Glomerular endothelial cell (primary cell): Measurements from ENCODE around the gene SLC49A4. TPM values are rescaled to one million over a fixed set of nuclear protein-coding genes. Genes with fewer than 3 reads are reported as not detected.

Source experiments
- DNase-seq: peaks from one replicate; pipeline ENCODE4 v3.0.0-alpha.2; 2011; ENCODE audit warnings: low read depth, low spot score; ENCODE audit errors: extremely low read depth
- total RNA-seq: library from RNA; depleted of rRNA; stranded (reverse); fragments of >200 nt; gene quantifications from 2 replicates; pipeline ENCODE4 v1.2.3, GENCODE V29; 2015

SLC49A4 gene
- total RNA-seq, 1 donor from 2014 or later, result 14.4 TPM

DNA sequence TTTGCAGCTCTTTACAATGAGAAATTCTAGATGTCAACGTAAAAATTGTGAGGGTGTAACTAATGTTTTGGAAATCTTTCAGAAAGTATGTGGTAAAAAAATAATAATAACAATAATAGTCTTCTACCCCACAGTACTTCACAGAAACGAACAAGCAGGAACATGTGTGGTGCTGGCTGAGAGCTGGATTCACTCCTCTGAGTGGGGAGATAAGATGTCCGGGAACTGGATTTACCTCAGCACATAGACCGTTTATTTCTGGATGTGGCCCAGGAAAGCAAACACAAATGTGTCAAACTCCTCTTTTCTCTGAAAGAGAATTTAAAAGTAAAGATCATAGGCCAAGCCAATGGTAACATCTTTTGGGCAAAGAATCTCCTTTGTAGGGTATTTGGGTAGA, 103.4 kb downstream of the SLC49A4 start:
- no peak for DNase-seq

- DNase-seq, result no peak
These were observed 107.5 kb downstream of the SLC49A4 start for GRCh38 chr3:122902326-122902725.

- no peak for DNase-seq
These were observed 108.3 kb downstream of the SLC49A4 start for GRCh38 chr3:122903171-122903570.

- no peak for DNase-seq
These were observed 112.6 kb downstream of the SLC49A4 start for GRCh38 chr3:122907471-122907870.

DNA sequence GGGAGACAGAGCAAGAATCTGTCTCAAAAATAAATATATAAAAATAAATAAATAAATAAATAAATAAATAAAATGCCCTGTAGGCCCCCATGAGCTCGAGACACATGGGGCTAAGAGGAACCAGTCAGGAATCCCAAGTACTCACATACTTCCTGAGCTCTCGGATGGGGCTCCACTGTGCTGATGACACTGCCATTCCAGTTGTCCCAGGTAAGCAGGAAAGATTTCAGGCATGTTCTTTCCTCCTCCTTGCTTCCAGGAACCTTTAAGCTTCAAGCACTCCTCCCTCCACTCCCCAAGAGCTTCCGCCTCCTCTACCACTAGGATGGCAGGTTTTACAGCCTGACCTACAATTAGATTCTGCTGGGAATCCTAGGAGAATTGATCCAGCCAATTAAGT, 113.4 kb downstream of the SLC49A4 start:
- no peak for DNase-seq

- DNase-seq, result no peak
These were observed 117.0 kb downstream of the SLC49A4 start for GRCh38 chr3:122911901-122912300.

GRCh38 chr3:122912772-122913538, 118.1 kb downstream of the SLC49A4 start:
- DNase-seq, result no peak

- DNase-seq, result no peak
These were observed 118.8 kb downstream of the SLC49A4 start for GRCh38 chr3:122913539-122914100.

- no peak for DNase-seq
These were observed 120.6 kb downstream of the SLC49A4 start for GRCh38 chr3:122915300-122916055.

GRCh38 chr3:122916084-122916483, 121.2 kb downstream of the SLC49A4 start:
- DNase-seq, result no peak

GRCh38 chr3:122916580-122916979, 121.7 kb downstream of the SLC49A4 start:
- no peak for DNase-seq

DNA sequence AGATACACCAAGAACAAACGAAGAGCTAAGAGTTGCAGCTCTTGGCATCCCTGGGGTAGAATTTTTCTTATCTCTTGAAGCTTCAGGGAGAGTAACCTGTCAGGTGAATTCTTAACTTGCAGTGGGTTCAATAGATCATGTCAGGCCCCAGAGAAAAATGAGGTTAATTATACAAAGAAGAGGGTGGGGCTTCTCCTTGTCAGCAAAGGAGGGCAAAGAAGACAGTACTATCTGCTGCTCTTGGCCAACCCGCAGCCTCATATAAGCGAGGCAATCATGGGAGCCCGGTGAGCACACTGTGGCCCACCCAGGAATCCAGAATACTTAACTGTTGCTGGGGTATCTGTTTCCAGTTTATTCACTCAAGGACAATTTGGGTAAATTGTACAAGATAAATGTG, 122.5 kb downstream of the SLC49A4 start:
- no peak for DNase-seq

- no peak for DNase-seq
These were observed 123.9 kb downstream of the SLC49A4 start for GRCh38 chr3:122918576-122919290.

DNA sequence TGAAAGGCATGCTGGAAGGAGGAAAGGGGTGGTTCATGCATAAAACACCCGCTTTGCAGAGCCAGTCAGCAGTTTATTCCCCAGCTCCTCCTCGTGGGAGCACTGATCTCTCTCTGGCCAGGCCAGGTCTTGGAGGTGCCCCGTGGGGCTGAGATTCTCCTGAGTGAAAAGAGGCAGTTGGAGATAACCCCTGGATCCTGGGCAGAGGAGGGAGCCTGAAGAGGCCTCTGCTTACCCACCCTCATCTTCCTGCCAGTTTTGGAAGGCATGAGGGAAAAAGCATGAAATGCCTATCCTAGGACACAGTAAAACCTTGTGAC, 124.4 kb downstream of the SLC49A4 start:
- no peak for DNase-seq

DNA sequence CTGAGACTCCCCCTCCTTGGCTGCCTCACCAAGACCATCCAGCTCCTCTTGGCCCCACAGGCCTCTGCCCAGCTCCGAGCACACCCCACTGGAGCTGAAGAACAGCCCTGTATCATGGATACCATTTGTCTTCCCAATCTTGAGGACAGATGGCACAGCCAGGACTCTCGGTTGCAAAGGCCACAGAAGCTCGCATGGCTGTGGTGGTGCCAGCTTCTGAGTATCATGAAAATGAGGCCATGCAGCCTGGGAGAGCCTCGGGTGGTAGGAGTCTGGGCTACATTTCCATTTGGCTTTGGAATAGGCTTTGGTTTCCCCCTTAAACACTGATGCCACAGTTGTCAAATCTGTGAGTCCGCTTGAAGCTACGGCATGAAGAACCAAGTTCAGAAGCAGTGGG, 126.1 kb downstream of the SLC49A4 start:
- no peak for DNase-seq

- no peak for DNase-seq
These were observed 127.2 kb downstream of the SLC49A4 start for GRCh38 chr3:122921791-122922651.

- no peak for DNase-seq
These were observed 128.7 kb downstream of the SLC49A4 start for GRCh38 chr3:122923611-122924010.

DNA sequence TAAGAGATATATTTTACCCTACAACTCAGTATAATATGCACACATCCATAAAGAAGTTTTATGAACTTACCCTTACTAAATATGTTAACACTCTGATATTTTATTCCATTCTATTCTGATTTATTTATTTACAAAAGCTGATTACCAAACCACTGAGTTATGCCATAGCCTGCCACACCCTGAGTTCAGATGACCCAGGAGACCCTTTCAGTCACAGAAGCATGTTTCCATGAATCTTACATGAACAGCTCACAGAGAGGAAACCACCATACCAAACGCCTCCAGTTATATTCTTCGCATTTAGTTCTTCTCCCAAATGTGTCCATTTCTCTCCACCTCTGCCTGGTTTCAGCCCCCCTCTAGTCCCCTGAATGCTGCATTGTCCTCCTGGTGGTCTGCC, 129.2 kb downstream of the SLC49A4 start:
- DNase-seq, result no peak

- DNase-seq, result no peak
These were observed 130.9 kb downstream of the SLC49A4 start for GRCh38 chr3:122925756-122926155.

DNA sequence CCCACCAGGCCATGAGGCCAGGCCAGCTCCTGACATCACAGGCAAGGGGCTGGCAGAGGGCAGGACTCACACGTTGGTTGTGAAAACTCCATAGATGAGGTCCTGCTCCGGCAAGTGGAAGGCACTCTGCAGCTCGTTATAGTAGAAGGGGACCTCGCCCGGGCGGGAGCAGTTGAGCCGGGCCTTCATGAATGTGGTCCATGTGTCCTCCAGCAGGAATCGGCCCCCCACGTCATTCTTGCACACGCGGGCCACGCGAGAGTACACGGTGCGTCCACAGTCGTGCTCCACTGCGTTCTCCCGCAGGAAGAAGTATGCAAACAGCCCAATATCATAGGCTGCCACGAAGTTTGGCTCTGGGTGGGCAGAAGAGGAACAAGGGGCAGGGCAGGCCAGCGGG, 131.5 kb downstream of the SLC49A4 start:
- no peak for DNase-seq
